Activated T-helper 17 cell treated with anti-CD3 and anti-CD28 coated beads, Interleukin-2, amount 50 U/mL, for 72 hours (primary cell): ENCODE data around the gene SLC39A5. TPM values are rescaled to one million over a fixed set of nuclear protein-coding genes. Genes with fewer than 3 reads are reported as not detected.
"Not testable (repeated sequence)": the region's sequence is repeated elsewhere in the genome, so short reads cannot be mapped to it uniquely, and the experiment has no call there.

ENCODE experiments used
- ATAC-seq: fragments of 150-1000 bp; cut with Tn5 transposase; replicated peaks from 2 replicates; pipeline ENCODE4 v1.10.0; 2021; ENCODE audit warnings: mild to moderate bottlenecking, moderate library complexity
- H3K27ac Mint-ChIP-seq: one replicate; pipeline ENCODE4 v1.8.0; 2022; ENCODE audit warnings: mixed read lengths
- H3K27me3 Mint-ChIP-seq: one replicate; pipeline ENCODE4 v1.8.0; 2022; ENCODE audit warnings: mixed read lengths
- H3K36me3 Mint-ChIP-seq: one replicate; pipeline ENCODE4 v1.8.0; 2022; ENCODE audit warnings: low read depth, mild to moderate bottlenecking, mixed read lengths
- H3K4me1 Mint-ChIP-seq: one replicate; pipeline ENCODE4 v1.8.0; 2022; ENCODE audit warnings: mixed read lengths
- H3K4me3 Mint-ChIP-seq: one replicate; pipeline ENCODE4 v1.8.0; 2022; ENCODE audit warnings: mild to moderate bottlenecking, mixed read lengths
- H3K9me3 Mint-ChIP-seq: one replicate; pipeline ENCODE4 v1.8.0; 2022; ENCODE audit warnings: mixed read lengths
- total RNA-seq, 2 donors: library from RNA; stranded (reverse); gene quantifications; one replicate each; pipeline ENCODE4 v1.2.3, GENCODE V29; 2022

SLC39A5 gene, protein sequence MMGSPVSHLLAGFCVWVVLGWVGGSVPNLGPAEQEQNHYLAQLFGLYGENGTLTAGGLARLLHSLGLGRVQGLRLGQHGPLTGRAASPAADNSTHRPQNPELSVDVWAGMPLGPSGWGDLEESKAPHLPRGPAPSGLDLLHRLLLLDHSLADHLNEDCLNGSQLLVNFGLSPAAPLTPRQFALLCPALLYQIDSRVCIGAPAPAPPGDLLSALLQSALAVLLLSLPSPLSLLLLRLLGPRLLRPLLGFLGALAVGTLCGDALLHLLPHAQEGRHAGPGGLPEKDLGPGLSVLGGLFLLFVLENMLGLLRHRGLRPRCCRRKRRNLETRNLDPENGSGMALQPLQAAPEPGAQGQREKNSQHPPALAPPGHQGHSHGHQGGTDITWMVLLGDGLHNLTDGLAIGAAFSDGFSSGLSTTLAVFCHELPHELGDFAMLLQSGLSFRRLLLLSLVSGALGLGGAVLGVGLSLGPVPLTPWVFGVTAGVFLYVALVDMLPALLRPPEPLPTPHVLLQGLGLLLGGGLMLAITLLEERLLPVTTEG
- under 1 TPM in 1 of 2 donors, not detected in 1; 0.41 TPM for total RNA-seq

DNA sequence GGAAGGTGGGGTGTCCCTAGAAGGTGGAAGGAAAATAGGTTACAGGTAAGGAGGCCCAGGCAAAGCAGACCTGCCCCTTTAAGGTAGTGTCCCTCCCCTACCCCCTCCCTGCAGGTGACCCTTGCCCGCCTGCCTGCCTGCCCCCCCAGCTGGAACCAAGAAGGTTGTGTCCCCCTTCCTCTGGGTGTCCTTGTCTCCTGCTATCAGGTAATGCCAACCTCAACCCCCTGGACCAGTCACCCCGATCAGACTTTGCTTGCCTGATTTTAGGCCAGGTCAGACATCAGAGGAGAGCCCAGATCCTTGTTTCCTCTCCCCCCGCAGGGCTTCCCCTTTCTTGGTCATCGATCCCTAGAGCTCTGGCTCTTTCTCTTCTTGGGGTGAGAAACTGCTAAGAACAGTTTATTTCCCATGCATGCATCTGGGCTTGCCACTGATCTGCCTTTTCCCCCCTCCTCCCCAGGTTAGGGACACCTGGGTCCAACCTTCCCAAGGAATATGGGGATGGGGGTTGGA lies at the start of gene SLC39A5:
SLC39A5 (plus strand) TSS at position 136 of the 516 bp plus-strand sequence. CDS start 1,224 bp downstream, outside the sequence.
- H3K36me3 Mint-ChIP-seq = peaks cover 31% of the 10 kb centered on the region
- H3K4me3 Mint-ChIP-seq = no peak within 1 kb of the TSS
- ATAC-seq = no peak
- H3K27me3 Mint-ChIP-seq = no peaks in the 10 kb centered on the region
- H3K27ac Mint-ChIP-seq = no peak within 1 kb of the TSS
- H3K4me1 Mint-ChIP-seq = peaks cover 8% of the 10 kb centered on the region
- no peaks in the 10 kb centered on the region for H3K9me3 Mint-ChIP-seq

DNA sequence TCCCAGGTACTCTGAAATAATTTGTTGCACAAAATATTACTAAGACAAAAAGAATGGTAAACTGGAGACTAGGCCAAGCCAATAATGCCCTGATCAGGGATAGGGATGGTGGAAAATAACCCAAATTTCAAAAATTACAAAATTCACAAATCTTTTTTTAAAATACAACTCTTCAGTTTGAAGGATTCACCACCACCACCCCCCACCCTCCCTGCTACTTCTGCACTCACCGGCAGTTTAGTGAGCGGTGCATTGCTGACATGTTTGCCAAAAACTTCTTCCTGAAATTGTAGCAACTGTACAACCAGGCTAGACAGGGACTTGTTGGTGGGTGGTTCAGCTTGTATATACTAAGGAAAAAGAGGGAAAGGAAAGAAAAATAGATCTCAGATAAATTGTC lies 42.9 kb upstream of the SLC39A5 start:
- Mint-ChIP-seq H3K27ac (peak overlapping the region; percentile 91), H3K36me3 (peaks cover 80% of the 10 kb centered on the region), H3K27me3 (no peaks in the 10 kb centered on the region), H3K4me1 (peaks cover 25% of the 10 kb centered on the region), H3K4me3 (peak overlapping the region; percentile 91), H3K9me3 (no peaks in the 10 kb centered on the region)
- ATAC-seq = no peak

DNA sequence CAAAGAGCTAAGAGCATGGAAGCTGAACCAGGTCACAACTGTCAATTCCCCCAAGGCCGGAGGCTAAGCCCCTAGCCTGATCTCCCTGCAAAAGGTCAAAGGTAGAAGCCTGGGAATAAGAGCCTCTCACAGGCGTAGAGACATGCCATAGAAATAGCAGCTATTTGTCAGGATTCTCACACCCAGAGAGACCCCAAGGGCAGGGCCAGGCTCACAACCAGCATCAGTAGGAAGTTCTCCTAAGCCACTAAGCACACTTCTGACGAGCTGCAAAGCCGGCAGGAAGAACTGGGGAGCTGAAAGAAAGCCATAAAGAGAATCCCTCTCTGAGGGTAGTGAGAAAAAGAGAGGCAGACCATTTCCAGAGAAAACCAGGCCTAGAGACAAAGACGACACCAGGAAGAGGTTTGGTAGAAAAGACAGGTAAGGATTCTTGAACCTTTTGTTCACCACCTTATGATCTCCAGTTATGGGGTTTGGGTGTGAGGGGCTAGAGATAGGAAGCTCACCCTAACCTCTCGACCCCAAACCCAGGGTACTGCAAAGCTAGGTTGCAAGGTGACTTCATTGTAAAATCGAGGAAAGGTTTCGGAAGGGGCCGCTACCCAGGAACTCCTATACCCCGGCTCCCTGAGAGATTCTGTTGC lies 41.6 kb upstream of the SLC39A5 start:
- Mint-ChIP-seq H3K4me3 (peak overlapping the region; percentile 91), H3K36me3 (peaks cover 67% of the 10 kb centered on the region), H3K27me3 (no peaks in the 10 kb centered on the region), H3K4me1 (peaks cover 32% of the 10 kb centered on the region), H3K27ac (peak overlapping the region; percentile 91), H3K9me3 (no peaks in the 10 kb centered on the region)
- no peak for ATAC-seq

DNA sequence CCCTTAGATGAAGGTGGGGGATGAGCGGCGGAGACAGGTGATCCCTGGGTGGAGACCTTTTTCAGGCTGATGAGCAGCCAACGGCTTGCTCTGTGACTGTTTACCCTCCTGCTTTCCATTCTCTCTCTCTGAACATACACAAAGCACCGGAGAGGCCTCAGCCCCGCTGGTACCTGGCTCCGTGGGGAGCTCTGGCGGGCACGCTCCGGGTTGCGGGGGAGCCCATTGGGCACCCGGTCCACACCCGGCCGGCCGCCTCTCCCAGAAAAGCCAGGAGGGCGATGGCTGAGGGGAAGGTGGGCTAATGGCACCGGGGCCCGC lies 41.1 kb upstream of the SLC39A5 start:
- H3K4me1 Mint-ChIP-seq = peaks cover 35% of the 10 kb centered on the region
- H3K27me3 Mint-ChIP-seq = no peaks in the 10 kb centered on the region
- H3K4me3 Mint-ChIP-seq = peak overlapping the region; percentile 91
- peaks cover 62% of the 10 kb centered on the region for H3K36me3 Mint-ChIP-seq
- peak overlapping the region; percentile 91 for H3K27ac Mint-ChIP-seq
- no peaks in the 10 kb centered on the region for H3K9me3 Mint-ChIP-seq
- no peak for ATAC-seq

DNA sequence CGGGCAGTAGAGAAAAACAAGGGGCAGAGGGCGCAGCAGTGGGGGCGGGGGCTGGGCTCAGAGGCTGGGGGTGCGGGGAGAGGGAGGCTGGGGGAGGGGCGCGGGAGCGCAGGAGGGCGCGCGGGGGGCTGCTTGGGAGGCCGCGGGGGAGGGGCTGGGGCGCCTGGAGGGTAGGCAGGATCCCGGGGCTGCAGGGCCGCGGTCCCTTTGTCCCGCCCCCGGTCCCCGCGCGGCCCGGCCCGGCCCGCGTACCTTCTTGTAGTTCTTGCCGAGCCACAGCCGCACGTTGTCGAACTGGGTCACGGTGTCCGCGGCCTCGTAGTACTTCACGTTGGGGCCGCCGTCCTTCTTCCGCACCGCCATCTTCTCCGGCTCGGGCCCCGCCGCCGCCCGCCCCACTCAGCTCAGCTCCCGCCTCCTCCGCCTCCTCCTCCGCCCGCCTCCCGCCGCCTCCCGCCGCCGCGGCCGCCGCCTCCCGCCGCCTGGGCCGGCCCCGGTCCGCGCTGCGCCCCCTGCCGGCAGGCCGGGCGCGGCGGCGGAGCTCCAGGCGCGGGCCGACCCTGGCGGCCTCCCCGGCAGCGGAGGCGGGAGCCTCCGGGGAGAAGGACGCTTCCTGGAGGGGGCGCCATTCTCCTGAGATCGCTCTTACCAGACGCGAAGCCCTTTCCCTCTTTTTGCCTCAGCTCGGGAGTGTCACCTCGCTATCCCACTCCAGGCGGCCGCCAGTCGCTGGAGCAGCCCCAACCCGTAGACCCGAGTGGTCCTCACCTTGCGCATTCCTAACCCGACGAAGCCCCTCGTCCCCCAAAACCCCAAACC lies 40.5 kb upstream of the SLC39A5 start, which contains the start of gene SMARCC2:
SMARCC2 (minus strand) TSS at position 385 of the 819 bp plus-strand sequence; CDS start at position 363, 22 bp downstream.
- ATAC-seq = peak; percentile 87
- peaks cover 56% of the 10 kb centered on the region for H3K36me3 Mint-ChIP-seq
- no peaks in the 10 kb centered on the region for H3K27me3 Mint-ChIP-seq
- no peaks in the 10 kb centered on the region for H3K9me3 Mint-ChIP-seq
- peaks cover 35% of the 10 kb centered on the region for H3K4me1 Mint-ChIP-seq
- H3K4me3 Mint-ChIP-seq = peak within 1 kb of the TSS; percentile 91
- H3K27ac Mint-ChIP-seq = peak within 1 kb of the TSS; percentile 100

DNA sequence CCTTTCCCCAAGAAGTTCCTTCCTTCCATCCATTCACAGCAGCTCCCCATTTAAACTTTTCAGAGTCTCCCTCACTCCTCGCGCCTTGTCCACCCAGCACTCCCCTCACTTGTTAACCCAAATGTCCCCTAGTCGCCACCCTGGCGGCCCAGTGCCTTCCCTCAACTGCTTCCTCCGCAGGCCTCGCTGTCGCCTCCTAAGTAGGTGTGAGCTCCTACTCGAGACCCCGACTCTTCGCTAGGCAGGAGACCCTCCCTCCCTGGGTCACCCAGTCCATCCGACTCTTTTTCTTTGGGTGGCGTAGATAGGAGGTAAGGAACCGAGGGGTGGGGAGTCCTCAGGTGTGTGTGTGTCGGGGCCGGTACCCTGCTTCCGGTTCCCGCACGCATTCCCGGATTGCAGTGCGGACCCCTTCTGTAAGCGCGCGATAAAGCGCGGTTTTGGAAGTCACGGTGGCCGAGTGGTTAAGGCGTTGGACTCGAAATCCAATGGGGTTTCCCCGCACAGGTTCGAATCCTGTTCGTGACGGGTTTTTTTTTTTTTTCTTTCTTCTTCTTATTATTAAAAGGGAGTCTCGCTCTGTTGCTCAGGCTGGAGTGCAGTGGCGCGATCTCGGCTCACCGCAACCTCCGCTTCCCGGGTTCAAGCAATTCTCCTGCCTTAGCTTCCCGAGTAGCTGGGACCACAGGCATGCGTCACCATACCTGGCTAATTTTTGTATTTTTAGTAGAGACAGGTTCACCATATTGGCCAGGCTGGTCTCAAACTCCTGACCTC lies 39.7 kb upstream of the SLC39A5 start:
- peak; percentile 59 for ATAC-seq
- Mint-ChIP-seq H3K27ac (peak overlapping the region; percentile 100), H3K9me3 (no peaks in the 10 kb centered on the region), H3K4me3 (peak overlapping the region; percentile 91), H3K27me3 (no peaks in the 10 kb centered on the region), H3K4me1 (peaks cover 35% of the 10 kb centered on the region), H3K36me3 (peaks cover 48% of the 10 kb centered on the region)

DNA sequence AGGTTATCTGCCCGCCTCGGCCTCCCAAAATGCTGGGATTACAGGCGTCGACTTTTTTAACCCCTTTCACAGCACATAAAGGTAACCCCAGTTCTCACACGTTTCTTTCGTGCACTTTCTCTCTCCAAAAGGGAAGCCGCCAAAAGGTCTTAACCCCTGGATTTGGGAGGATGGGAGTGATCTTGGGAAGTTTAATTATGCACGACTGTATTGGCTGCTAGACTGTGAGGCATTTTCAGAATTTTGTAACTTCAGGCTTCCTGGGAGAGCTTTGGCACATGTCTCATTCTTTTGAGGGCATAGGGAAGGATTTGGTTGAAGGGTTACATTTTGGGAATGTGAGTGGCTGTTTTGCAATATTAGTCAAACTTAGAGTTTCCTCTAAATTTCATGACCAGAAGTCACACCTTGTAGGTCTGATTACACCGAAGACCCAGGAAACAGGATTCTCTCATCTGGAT lies 39.1 kb upstream of the SLC39A5 start:
- no peaks in the 10 kb centered on the region for H3K27me3 Mint-ChIP-seq
- peak overlapping the region; percentile 91 for H3K4me3 Mint-ChIP-seq
- H3K9me3 Mint-ChIP-seq = no peaks in the 10 kb centered on the region
- peaks cover 34% of the 10 kb centered on the region for H3K4me1 Mint-ChIP-seq
- peak overlapping the region; percentile 100 for H3K27ac Mint-ChIP-seq
- H3K36me3 Mint-ChIP-seq = peaks cover 42% of the 10 kb centered on the region
- ATAC-seq = no peak

DNA sequence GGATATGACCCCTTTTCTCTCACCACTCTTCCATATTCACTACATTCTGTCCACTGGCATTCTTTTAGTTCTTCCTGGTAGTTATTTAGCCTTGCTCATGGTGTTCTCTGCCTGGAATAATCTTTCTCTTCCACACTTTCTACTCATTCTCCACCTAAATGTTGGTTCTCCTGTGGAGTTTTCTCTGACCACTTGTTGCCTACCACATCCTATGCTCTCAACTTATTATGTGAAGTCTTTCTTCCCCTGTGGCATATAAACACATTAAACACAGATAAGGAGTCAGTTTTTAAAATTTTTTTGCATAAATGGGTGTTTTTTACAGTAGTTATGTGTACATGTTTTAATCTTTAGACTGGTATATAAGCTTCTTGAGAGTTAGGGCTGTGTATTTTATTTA lies 37.3 kb upstream of the SLC39A5 start:
- Mint-ChIP-seq H3K9me3 (no peaks in the 10 kb centered on the region), H3K4me3 (peak overlapping the region; percentile 62), H3K4me1 (peaks cover 31% of the 10 kb centered on the region), H3K36me3 (peaks cover 24% of the 10 kb centered on the region), H3K27me3 (no peaks in the 10 kb centered on the region), H3K27ac (peak overlapping the region; percentile 88)
- no peak for ATAC-seq

DNA sequence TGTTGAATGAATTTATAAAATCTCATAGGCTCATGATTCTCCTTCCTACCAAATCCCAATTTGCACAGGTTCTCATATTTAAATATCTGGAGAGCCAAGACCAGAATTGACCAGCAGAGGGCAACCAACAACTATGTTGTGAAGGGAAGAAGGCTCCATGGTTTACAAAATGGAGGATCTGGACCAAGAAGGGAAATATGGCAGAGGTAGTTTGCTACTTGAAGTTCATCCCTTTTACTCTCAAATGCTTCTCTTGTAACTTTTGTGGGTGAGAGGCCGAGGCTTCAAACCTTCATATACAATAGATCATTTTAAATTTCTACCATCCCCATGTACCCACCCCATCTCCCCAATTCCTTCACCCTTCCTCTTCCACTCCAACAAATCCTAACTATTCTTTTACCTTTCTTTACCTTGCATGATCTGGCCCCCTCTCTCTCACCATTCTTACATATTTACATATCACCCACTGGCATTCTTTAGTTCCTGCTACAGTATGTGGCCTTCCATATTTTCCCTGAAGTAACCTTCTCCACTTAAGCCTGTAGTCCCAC lies 36.7 kb upstream of the SLC39A5 start:
- no peaks in the 10 kb centered on the region for H3K9me3 Mint-ChIP-seq
- peak overlapping the region; percentile 62 for H3K4me3 Mint-ChIP-seq
- peaks cover 25% of the 10 kb centered on the region for H3K4me1 Mint-ChIP-seq
- peaks cover 18% of the 10 kb centered on the region for H3K36me3 Mint-ChIP-seq
- peak overlapping the region; percentile 88 for H3K27ac Mint-ChIP-seq
- H3K27me3 Mint-ChIP-seq = no peaks in the 10 kb centered on the region
- peak; percentile 23 for ATAC-seq

DNA sequence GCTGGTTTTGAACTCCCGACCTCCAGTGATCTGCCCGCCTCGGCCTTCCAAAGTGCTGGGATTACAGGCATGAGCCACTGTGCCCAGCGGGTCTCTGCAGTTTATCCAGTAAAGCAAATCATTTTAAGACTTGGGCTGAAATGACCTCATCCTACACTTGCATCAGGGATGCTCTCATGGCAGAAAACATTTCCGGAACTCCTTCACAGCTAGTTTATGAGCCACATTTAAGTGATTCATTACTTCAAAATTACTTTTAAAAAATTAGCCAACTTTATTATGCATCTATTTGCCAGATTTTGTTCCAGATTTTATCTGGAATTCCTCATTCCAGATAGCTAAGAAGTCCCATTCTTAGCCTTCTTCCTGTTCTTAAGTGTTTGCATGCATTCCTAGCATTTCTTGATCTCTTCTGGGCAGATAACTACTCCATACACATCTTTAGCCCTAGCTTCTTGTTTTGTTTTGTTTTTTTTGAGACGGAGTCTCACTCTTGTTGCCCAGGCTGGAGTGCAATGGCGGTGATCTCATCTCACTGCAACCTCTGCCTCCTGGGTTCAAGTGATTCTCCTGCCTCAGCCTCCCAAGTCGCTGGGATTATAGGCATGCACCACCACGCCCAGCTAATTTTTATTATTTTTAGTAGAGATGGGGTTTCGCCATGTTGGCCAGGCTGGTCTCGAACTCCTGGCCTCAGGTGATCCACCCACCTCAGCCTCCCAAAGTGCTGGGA lies 32.9 kb upstream of the SLC39A5 start:
- H3K27ac Mint-ChIP-seq, ATAC-seq, H3K36me3 Mint-ChIP-seq, H3K27me3 Mint-ChIP-seq, H3K4me3 Mint-ChIP-seq, H3K9me3 Mint-ChIP-seq: not testable (repeated sequence)
- peaks cover 10% of the 10 kb centered on the region for H3K4me1 Mint-ChIP-seq

DNA sequence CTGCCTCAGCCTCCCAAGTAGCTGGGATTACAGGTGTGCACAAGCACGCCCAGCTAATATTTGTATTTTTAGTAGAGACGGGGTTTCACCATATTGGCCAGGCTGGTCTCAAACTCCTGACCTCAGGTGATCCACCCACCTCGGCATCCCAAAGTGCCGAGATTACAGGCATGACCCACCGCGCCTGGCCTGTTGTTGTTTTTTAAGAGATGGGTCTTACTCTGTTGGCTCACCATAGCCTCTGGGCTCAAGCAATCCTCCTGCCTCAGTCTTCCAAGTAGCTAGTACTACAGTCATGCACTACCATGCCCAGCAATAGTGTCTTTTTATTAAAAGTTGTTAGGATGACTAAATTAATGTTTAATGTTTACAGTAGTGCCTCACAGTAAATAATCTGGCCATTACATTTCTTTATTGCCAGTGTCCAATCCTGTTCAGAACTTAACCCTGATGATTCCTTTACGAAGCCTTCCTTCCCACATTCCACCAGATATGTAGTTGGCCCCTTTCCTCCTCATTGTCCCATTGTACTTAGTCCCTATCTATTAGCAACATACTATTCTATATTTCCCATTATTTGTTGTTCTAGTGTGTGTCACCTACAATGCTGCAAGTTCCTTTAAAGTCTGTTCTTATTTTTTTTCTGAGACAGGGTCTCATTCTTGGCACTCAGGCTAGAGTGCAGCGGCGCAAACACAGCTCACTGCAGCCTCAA lies 31.8 kb upstream of the SLC39A5 start:
- no peak for ATAC-seq
- no peak overlapping the region for H3K27ac Mint-ChIP-seq
- H3K27me3 Mint-ChIP-seq = no peaks in the 10 kb centered on the region
- no peaks in the 10 kb centered on the region for H3K9me3 Mint-ChIP-seq
- no peak overlapping the region for H3K4me3 Mint-ChIP-seq
- peaks cover 5% of the 10 kb centered on the region for H3K4me1 Mint-ChIP-seq
- no peaks in the 10 kb centered on the region for H3K36me3 Mint-ChIP-seq

DNA sequence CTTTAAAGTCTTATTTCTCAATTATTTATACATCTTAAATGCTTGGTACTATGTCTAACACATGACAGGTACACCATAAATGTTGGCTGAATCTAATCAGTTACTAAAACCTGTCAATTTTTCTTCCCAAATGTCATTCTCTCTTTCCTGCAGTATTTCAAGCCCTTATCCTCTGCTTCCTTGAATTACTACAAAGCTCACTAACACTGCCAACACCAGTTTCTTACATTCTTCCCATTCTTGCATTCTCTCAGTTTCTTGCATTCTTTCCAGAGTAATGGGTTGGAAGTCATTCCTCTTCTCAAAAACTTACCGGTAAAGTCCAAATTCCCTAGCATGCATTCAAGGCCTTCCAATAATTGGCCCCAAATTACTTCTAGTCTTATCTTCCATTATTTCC lies 31.0 kb upstream of the SLC39A5 start:
- no peak overlapping the region for H3K27ac Mint-ChIP-seq
- no peak overlapping the region for H3K4me3 Mint-ChIP-seq
- H3K36me3 Mint-ChIP-seq = no peaks in the 10 kb centered on the region
- no peak for ATAC-seq
- no peaks in the 10 kb centered on the region for H3K27me3 Mint-ChIP-seq
- H3K4me1 Mint-ChIP-seq = no peaks in the 10 kb centered on the region
- no peaks in the 10 kb centered on the region for H3K9me3 Mint-ChIP-seq
